WTC11 (cell line): ENCODE results near the gene ARHGEF39.

Experiments used
- CREB1 ChIP-seq: sonication (generic); formaldehyde crosslinking; IDR thresholded peaks from 2 replicates; pipeline ENCODE4 v1.8.0; 2023; ENCODE audit warnings: mild to moderate bottlenecking, missing genetic modification reagents
- CTCF ChIP-seq: fragments of 200-600 bp; IDR thresholded peaks from 2 replicates; pipeline ENCODE4 v1.8.0; 2022; ENCODE audit warnings: antibody characterized with exemption
- GRHL2 ChIP-seq: fragments of 250-450 bp; sonication (Bioruptor Pico); IDR thresholded peaks from 2 replicates; pipeline ENCODE4 v1.8.0; 2022; ENCODE audit warnings: mild to moderate bottlenecking, moderate library complexity; ENCODE audit not compliant: insufficient replicate concordance, severe bottlenecking
- HMGXB4 ChIP-seq: sonication (generic); formaldehyde crosslinking; IDR thresholded peaks from 2 replicates; pipeline ENCODE4 v1.8.1; 2023; ENCODE audit warnings: mild to moderate bottlenecking, moderate library complexity, missing genetic modification reagents
- IRF2 ChIP-seq: sonication (generic); formaldehyde crosslinking; IDR thresholded peaks from 2 replicates; pipeline ENCODE4 v1.8.0; 2022; ENCODE audit warnings: low read depth, missing genetic modification reagents, borderline replicate concordance
- MAX ChIP-seq: sonication (generic); formaldehyde crosslinking; IDR thresholded peaks from 2 replicates; pipeline ENCODE4 v1.8.0; 2022; ENCODE audit warnings: mild to moderate bottlenecking, missing genetic modification reagents
- NFYB ChIP-seq: sonication (generic); formaldehyde crosslinking; conservative IDR thresholded peaks from 2 replicates; pipeline ENCODE4 v1.8.0; 2022; ENCODE audit warnings: low read depth, missing genetic modification reagents
- NR2C2 ChIP-seq: sonication (generic); formaldehyde crosslinking; IDR thresholded peaks from 2 replicates; pipeline ENCODE4 v1.8.0; 2022; ENCODE audit warnings: mild to moderate bottlenecking, missing genetic modification reagents
- PRDM15 ChIP-seq: sonication (generic); formaldehyde crosslinking; IDR thresholded peaks from 2 replicates; pipeline ENCODE4 v1.8.0; 2022; ENCODE audit warnings: missing genetic modification reagents
- RELA ChIP-seq: sonication (generic); formaldehyde crosslinking; IDR thresholded peaks from 2 replicates; pipeline ENCODE4 v1.8.1; 2022; ENCODE audit warnings: missing genetic modification reagents, mild to moderate bottlenecking, borderline replicate concordance
- STAT6 ChIP-seq: sonication (generic); formaldehyde crosslinking; conservative IDR thresholded peaks from 2 replicates; pipeline ENCODE4 v1.8.1; 2023; ENCODE audit warnings: mild to moderate bottlenecking, low read depth, missing genetic modification reagents, moderate library complexity
- ZBTB43 ChIP-seq: sonication (generic); formaldehyde crosslinking; IDR thresholded peaks from 2 replicates; pipeline ENCODE4 v1.8.1; 2023; ENCODE audit warnings: mild to moderate bottlenecking, missing genetic modification reagents
- ZNF121 ChIP-seq: sonication (generic); formaldehyde crosslinking; IDR thresholded peaks from 2 replicates; pipeline ENCODE4 v1.8.0; 2023; ENCODE audit warnings: missing genetic modification reagents
- ZNF138 ChIP-seq: sonication (generic); formaldehyde crosslinking; conservative IDR thresholded peaks from 2 replicates; pipeline ENCODE4 v1.8.1; 2022; ENCODE audit warnings: mild to moderate bottlenecking, moderate library complexity, missing genetic modification reagents

- no peak for TF ChIP-seq IRF2 (CRISPR knock-in tag)
- TF ChIP-seq PRDM15 (CRISPR knock-in tag), result no peak
- no peak for TF ChIP-seq NFYB (CRISPR knock-in tag)
- TF ChIP-seq MAX (CRISPR knock-in tag), result no peak
- no peak for TF ChIP-seq CREB1 (CRISPR knock-in tag)
- no peak for TF ChIP-seq ZBTB43 (CRISPR knock-in tag)
- no peak for TF ChIP-seq GRHL2 (CRISPR knock-in tag)
- TF ChIP-seq CTCF, result no peak
- TF ChIP-seq RELA (CRISPR knock-in tag), result no peak
- no peak for TF ChIP-seq NR2C2 (CRISPR knock-in tag)
- no peak for TF ChIP-seq ZNF121 (CRISPR knock-in tag)
- TF ChIP-seq HMGXB4 (CRISPR knock-in tag), result no peak
- no peak for TF ChIP-seq ZNF138 (CRISPR knock-in tag)
- TF ChIP-seq STAT6 (CRISPR knock-in tag), result no peak
These were observed 450 bp upstream of the ARHGEF39 start for GRCh38 chr9:35665471-35665818.
